GM18951 (cell line): Measurements from ENCODE around the gene CRB2.

Source experiments
- POLR2A ChIP-seq: IDR thresholded peaks from 4 replicates; pipeline ENCODE4 v1.6.1; 2011; ENCODE audit warnings: mild to moderate bottlenecking; ENCODE audit not compliant: insufficient read length, insufficient read depth; ENCODE audit errors: extremely low read depth
- in situ Hi-C: fragments of 300-500 bp; cut with MboI; formaldehyde crosslinking; loops from one replicate; pipeline ENCODE4 v1.12.0; 2022; ENCODE audit warnings: low sequenced_read_pairs, mixed read lengths, inconsistent platforms; ENCODE audit not compliant: unreplicated experiment

Gene CRB2

DNA sequence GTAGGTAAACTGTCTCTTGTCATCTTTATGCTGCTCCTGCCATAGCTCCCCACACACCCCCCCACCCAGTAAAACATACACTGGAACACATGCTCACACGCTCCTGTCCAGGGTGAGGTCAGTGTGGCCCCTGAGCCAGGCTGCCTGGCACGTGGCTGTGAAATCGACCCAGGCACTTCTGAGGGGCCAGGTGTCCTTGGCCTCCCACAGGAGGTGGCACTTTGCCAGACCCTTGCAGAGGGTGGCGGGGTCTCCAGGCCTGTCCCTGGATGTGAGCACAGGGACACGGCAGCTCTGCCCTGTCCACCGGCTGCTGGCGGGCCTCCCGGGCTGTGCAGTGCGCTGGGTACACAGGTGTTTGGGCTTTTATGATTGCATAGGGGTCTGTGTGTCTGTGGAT is 10.0 kb upstream of the CRB2 start:
- no peak for TF ChIP-seq POLR2A
- in situ Hi-C loops: no loop called here

DNA sequence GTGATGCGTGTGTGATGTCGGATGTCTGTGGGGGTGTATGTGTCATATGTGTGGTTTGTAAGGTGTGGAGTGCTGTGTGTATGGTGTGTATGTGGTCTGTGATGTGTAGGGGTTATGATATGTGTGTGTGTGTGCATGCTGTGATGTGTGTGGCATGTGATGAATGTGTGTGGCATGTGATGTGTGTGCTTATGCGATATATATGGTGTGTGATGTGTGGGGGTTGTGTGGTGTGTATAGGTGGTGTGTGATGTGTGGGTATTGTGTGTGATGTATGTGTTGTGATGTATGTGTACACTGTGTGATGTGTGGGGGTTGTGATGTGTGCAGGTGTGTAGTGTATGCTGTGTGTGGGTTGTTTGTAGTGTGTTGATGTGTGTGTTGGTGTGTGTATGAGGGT is 9.2 kb upstream of the CRB2 start:
- in situ Hi-C loops: no loop called here
- no peak for TF ChIP-seq POLR2A

DNA sequence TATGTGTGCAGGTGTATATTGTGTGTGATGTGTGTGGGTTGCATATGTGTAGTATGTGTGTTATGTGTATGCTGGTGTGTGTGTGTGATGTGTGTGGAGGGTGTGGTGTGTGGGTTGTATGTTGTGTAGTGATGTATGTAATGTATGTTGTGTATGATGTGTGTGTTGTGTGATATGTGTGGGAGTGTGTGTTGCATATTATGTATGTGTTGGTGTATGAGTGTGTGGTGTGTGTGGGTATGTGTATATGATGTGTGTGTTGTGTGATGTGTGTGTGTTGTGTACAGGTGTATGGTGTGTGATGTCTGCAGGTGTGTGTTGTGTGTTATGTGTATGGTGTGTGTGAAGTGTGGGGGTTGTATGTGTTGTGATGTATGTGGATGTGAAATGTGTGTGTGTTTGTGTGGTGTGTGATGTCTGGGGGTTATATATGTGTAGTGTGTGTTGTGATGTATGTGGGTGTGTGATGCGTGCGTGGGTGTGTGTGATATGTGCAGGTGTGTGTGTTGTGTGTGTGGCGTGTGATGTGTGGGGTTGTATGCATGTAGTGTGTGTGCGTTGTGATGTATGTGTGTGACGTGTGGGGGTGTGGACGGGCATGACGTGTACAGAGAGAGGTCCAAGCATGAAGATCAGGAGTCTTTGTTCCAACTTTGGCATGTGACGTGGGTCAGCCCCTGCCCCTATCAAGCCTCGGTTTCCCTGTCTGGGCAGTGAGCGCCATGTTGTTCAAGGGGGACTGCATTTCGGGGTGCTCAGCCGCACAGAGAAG is 8.5 kb upstream of the CRB2 start:
- no peak for TF ChIP-seq POLR2A
- in situ Hi-C loops: no loop called here

DNA sequence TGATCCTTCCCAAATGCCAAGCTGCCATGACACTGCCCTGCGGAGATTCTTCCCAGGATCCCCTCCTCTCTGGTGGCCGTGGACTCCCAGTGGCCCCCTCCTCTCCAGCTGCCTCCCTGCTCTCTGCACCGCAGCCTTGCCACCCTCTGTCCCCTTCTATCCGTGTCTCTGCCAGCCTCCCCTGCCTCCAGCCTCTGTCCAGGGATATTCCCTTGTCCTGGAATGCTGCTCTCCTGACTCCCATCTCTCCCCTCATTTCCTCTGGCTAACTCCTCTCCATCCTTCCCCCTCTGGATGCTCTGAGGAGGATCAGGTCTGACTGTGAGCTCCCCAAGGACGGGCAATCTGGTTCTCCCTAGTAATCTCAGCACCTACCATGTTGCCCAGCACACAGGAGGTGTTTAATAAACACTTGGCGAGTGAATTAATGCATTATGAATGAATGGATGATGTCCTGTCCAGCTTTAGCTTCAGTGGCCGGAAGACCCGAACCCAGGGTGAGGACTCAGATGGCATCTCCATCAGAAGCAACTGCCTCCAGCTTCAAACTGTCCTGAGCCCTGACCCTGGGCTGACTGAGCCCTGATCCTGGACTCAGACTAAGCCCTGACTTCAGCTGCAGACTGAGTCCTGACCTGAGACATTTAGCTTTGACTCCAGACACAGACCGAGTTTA is 7.5 kb upstream of the CRB2 start:
- in situ Hi-C loops: no loop called here
- TF ChIP-seq POLR2A: no peak

DNA sequence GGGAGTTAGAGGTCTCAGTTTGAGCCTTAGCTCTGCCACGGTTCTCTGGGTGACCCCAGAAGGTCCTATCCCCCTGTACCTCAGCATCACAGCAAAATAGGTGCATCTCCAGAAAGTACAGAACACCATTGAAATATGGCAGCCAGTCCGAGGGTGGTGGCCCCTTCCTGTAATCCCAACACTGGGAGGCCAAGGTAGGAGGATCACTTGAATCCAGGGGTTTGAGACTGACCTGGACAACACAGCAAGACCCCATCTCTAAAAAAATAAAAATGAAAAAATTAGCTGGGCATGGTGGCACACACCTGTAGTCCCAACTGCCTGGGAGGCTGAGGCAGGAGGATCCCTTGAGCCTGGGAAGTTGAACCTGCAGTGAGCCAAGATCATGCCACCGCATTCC is 7.0 kb upstream of the CRB2 start:
- in situ Hi-C loops: no loop called here
- no peak for TF ChIP-seq POLR2A

DNA sequence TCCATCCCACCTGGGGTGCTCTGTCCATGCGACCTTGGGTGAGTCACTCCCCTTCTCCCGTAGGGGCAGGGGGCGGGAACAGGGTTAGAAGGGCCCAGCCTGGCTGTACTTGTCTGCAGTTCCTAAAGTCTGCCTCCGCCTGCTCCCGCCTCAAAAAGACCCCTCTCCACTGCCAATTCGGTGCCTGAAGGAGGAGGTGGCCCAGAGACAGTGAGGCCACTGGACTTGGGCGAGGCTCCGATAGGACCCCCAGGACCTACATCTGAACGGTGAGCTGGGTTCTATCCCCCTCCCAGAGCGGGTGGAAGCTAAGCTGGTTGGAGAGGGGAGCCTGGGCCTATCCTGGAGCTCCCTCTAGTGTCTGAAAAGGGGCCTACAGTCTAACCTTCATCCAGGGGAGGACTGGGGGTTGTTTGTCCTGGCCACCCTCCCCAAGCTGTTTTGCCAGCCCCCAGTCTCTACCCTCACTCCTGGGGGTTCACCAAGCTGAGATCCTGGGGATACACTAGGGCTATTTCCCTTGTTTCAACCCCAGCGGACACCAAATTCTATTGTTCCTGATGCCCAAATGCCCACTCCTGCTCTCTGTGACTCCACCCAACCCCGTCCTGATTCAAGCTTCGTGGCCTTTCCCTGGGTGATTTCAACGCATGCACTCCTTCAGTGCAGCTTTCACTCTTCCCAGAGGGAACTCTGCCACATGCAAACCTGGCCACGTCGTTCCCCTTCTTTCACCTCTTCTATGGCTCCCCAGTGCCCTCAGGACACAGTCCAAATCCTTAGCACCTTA is 6.1 kb upstream of the CRB2 start:
- TF ChIP-seq POLR2A: no peak
- in situ Hi-C loops: loop anchor here (5.0 to 25.0 kb wide), 2 partner anchors 268 to 888 kb away; no protein-coding TSS in a partner anchor

DNA sequence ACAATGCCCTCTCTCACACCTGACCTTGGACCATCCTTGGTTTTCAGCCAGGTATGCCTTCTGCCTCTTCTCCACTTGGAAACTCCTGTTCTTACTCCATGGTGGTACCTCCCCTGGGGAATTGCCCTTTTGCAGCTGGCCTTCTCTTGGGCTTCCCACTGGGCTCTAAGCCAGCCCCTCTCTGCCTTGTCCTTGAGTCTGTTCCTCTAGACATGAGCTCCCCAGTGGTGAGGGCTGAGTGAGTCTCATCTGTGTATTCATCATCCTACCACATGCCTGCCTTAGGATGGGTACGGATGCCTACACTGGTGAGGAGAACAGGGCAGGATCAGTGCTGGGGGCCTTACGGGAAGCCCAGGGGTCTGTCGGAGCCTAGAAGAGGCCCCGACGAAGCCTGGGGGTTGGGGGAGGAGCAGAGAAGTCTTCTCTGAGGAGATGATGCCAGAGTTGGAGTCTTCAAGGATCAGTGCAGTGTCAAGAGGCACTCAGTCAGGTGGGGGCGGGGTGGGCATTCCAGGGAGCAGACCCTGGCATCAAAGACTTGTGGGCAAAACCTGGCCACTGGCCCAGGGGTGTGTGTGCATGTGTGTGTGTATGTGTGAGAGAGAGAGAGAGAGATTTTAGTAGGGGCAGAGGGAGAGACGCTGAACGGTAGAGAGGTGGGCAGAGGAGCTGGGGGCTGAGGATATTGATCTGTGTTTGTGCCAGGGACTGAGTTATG is 5.2 kb upstream of the CRB2 start:
- no peak for TF ChIP-seq POLR2A
- in situ Hi-C loops: loop anchor here (5.0 to 25.0 kb wide), 2 partner anchors 268 to 888 kb away; no protein-coding TSS in a partner anchor

DNA sequence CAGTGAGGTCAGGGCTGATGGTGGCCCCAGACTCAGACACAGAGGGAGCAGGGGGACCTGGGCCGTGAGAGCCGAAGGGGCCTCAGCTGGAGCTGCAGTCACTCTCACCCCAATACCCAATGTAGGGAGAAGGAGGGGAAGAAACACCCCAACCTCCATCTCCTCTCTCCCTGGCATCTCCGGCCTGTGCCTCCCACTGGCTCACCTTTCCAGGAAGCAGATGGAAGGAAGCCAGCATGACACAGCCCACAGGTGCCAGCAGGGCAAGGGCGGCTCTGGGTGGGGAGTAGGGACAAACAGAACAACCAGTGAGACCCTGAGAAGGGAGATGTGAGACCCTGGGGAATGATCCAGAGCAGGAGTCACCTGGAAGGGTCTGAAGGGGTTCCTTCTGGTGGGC is 3.0 kb upstream of the CRB2 start:
- in situ Hi-C loops: loop anchor here (5.0 to 25.0 kb wide), 2 partner anchors 271 to 891 kb away; no protein-coding TSS in a partner anchor
- TF ChIP-seq POLR2A: no peak

DNA sequence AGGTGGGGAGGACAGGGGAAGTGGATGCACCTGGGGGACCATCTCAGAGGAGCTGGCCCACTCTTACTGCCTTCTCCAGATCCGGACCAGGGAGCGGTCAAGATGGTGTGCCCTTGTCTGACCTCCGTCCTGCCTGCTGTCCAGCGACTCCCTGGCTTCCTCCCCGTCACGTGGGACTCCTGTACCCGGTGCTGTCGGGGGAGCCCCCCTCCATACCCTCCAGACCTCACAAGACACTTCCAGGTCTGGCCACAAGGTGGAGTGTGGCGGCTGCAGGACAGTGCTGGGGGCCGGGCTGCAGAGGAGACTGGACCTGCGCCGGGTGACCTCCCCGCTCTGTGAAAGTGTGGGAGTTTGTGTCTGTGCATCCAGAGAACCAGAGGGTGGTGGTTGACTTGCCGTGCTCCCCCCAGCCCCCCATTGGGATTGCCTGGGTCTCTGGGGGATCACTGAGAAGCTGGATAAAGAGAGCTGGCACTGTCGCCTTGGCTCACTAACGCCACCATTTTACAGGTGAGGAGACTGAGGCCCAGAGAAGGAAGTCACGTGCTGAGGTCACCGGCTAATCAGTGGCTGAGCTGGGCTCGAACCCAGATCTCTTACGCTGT is 1.9 kb upstream of the CRB2 start:
- in situ Hi-C loops: loop anchor here (5.0 to 25.0 kb wide), 2 partner anchors 272 to 892 kb away; no protein-coding TSS in a partner anchor
- no peak for TF ChIP-seq POLR2A

DNA sequence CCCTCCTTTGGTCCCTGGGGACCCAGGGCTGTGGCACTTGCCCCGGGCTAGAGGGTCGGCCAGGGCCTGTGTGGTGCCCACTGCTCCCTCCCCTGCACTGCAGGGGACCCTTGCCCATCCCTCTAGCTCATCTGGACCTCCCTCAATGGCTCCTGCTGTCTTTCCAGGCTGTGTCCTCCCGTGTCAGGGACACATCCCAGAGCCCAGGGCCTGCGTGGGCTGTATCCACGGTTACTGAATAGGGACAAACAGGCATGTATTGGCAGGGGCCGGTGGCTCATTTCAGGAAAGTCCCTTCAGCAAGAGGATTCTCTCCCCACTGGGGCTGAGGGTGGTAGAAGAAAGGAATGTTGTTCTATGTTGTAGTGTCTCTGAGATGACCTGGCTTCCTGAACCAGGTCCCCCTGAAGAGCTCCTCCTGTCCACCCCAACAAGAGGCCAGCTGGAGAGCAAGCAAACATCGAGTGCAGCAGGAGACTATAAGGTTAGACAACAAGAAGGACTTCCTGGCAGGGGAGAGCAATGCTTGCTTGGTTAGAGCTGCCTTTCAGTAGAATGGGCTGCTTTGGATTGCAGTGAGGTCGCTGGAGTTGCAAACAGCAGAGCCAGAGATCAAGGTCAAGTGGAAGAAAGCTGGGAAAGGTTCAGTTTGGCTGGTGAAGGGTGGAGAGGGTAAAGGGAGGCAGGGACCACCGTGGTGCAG is 1.0 kb upstream of the CRB2 start:
- TF ChIP-seq POLR2A: no peak
- in situ Hi-C loops: loop anchor here (5.0 to 25.0 kb wide), 2 partner anchors 273 to 893 kb away; no protein-coding TSS in a partner anchor

DNA sequence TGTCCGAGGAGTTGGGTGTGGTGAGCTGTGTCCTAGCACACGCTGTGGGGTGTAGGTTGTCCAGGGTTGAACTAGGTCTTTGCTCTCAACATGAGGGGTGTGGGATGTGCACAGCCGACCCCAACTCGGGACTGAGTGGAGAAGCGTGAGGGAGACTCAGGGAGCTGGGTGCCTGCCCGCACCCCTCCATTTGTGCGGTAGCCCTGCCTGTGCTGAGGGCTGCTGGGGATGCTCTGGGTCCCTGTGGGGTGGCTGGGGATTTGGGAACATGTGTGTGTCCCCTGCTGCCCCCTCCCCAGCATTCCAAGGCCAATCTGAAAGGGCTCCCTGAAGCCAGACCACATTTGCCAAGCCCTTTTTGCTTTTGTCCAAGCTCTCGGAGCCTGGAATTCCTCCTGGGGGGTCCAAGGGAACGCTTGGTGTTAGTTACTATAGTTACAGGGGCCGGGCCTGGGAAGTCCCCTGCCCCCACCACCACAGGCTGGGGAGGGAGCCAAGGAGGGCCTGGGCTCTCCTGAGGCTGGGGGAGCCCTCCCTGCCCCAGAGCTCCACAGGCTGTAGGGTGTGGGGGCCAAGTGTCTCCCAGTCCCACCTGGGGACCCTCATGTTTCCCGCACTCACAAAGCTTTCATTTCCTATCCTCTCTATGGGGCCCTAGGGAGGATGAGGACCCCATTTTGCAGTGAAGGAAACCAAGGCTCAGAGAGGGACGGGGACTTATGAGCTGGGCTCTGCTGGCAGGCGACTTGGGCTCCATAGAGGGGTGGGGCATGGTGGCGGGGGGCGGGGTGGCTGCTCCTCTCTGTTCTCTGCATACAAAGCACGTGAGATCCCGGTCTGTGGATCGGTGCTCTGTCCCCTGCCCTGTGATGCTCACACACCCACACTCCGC is 1.1 kb downstream of the CRB2 start:
- in situ Hi-C loops: loop anchor here (25.0 kb wide), 1 partner anchor 895 kb away; no protein-coding TSS in a partner anchor
- TF ChIP-seq POLR2A: no peak
